ENCODE results near the gene COL26A1.
"Not testable (repeated sequence)": the region's sequence is repeated elsewhere in the genome, so short reads cannot be mapped to it uniquely, and the experiment has no call there.

COL26A1 gene

DNA sequence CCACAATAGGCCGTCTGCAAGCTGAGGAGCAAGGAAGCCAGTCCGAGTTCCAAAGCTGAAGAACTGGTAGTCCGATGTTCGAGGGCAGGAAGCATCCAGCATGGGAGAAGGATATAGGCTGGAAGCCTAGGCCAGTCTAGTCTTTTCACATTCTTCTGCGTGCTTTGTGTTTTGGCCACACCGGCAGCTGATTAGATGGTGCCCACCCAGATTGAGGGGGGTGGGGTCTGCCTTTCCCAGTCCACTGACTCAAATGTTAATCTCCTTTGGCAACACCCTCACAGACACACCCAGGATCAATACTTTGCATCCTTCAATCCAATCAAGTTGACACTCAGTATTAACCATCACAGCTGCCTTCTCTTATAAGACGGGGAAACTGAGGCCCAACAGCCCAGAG is 142.8 kb downstream of the COL26A1 start:
- DNase-seq, result not testable (repeated sequence)

DNA sequence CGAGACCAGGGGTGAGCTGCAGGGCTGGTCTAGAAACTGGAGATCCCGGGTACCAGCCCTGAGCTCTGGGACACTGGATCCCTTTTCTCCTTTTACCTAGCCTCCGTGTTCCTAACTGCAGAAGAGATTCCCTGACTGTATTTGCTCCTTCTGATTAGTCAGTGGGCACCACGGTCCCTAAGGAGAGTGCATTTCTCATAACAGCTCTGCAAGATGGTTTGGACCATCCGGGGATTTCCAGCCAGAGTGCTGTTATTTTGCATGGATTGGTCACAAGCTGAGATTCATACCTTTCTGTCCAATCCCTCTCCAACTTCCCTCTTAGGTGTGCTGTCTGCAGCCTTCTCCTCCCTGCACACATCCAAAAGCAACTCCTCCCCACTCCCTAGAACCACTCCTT is 143.9 kb downstream of the COL26A1 start:
- DNase-seq, result no peak

DNA sequence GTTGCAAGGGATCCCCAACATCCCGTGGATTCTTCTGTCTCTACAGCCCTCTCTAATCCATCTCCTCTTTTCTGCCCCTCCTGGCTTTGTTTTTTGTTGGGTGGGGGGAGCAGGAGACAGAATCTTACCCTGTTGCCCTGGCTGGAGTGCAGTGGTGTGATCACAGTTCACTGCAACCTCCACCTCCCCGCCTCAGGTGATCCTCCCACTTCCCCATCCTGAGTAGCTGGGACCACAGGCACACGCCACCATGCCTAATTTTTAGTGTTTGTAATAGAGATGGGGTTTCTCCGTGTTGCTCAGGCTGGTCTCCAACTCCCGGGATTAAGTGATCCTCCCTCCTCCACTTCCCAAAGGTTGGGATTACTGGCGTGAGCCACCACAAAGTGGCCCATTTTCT is 144.7 kb downstream of the COL26A1 start:
- no peak for DNase-seq

DNA sequence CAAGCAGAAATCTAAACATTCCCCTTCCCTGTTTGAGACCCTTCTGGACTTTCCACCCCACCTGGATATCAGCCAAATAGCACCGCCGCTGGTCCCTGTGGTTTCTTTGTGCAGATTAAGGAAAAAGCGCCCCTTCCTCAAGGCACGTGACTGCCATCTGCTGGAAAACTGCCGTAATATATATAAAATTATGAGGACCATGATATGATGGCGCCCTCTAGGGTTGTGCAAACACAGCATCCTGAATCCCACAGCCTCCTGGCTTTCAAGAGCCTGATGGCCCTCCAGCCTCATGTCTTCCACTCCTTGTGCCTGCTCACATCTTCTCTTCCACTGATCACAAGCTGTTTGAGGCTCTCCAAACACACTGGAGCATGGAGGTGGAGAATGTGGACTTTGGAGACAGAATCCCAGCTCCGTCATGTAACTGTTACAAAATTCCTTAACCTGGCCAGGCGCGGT is 145.1 kb downstream of the COL26A1 start:
- peak; percentile 78 for DNase-seq

DNA sequence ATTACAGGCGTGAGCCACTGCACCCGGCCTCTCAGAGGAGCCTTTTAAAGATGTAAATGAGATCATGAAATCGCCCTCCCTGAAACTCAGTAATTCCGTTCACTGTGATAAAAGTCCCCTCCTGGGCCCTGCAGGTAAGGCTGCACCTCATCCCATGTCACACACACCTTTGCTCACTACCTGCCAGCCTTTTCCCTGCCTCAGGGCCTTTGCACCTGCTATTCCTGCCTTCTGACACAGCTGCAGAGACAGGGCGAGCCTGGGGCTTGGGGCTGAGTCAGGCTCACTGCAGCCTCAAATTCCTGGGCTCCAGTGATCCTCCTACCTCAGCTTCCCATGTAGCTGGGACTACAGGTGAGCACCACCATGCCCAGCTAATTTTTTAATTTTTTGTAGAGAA is 147.6 kb downstream of the COL26A1 start:
- no peak for DNase-seq

DNA sequence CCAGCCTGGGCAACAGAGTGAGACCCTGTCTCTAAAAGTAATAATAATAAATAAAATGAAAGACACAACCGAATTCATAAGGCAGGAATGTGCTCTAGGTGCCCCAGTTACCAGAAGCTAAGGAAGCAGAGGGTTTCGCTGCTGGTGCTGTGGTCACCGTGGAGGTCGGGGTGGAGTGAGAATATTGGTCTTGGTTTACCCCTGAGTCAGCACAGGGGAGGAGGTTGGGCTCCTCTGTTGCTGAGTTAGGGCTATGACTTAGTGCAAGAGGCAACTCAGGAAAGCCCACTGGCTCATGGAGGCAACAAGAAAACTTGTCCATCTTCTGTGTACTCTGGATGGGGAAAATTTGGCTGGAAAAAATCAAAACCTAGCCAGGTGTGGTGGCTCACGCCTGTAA is 149.3 kb downstream of the COL26A1 start:
- DNase-seq, result no peak

DNA sequence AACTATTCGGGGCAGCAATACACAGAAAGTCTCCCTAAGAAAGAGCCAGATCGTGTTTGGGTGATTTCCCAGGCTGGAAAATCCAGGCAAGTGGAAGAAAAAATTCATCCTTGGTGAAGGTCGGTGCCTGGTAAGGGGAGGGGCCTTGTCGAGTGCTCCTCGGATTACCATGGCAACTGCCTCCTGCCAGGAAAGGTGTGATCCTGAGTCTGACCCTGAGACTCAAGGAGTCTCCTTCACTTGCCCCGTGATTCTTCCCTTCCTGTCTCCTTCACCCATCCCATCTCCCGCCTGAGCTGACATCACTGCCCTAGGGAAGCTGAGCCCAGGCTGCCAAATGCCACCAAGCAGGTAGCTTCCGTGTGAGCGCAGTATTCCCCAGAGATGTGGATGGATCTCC is 154.2 kb downstream of the COL26A1 start:
- no peak for DNase-seq

DNA sequence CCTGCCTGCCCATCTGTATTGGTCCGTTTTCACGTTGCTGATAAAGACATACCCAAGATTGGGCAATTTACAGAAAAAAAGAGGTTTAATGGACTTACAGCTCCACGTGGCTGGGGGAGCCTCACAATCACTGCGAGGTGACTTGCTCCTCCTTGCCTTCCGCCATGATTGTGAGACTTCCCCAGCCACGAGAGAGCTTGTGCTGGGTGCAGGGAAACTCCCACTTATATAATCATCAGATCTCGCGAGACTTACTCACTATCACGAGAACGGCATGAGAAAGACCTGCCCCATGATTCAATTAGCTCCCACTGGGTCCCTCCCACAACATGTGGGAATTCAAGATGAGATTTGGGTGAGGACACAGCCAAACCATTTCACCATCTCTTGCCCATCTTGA is 154.6 kb downstream of the COL26A1 start:
- no peak for DNase-seq

DNA sequence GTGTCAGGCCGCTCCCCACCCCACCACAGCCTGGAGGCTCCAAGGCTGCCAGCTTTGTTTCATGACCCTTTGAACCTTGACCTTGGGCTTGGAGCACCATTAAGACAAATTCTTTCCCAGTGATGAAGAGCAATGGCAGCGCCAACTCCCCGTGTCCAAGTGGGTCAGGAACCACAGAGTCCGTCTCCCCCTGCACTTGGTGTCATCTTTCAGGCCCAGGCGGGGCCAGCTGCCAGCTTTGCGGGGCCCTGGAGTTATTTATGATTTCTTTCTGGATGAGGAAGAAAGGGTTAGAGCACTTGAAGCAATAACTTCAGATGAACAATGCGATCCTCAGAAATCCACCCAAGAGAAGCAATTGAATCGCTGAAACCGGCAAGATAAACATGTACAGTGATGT is 155.7 kb downstream of the COL26A1 start:
- DNase-seq, result no peak

DNA sequence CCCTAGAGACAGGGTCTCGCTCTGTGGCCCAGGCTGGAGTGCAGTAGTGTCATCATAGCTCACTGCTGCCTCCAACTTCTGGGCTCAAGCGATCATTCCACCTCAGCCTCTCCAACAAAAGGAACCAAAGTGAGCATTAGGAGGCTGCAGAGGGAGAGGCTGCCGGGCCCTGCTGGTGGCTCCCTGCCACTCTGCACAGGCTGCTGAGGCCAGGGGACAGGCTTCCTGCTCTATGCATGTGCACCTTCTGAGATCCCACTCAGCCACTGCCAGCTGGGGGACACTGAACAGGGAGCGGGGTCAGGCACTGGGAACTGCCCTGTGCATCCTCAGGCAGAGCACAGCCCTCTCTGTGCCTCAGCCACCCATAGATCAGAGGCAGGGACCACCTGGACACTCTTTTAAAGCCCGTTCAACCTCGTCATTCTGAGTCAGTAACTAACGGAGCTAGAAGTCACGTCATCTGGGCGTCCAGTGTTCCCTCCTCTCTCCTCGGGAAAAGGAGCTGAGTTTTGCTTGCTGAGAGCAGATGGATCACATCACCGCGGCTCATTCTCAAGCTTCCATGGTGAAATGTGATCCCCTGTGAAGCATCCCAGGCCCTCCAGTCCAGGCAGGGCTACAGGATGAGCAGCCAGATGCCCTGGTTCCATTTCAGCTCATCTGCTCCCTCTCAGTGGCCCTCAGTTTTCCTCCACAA is 156.8 kb downstream of the COL26A1 start:
- DNase-seq, result no peak

DNA sequence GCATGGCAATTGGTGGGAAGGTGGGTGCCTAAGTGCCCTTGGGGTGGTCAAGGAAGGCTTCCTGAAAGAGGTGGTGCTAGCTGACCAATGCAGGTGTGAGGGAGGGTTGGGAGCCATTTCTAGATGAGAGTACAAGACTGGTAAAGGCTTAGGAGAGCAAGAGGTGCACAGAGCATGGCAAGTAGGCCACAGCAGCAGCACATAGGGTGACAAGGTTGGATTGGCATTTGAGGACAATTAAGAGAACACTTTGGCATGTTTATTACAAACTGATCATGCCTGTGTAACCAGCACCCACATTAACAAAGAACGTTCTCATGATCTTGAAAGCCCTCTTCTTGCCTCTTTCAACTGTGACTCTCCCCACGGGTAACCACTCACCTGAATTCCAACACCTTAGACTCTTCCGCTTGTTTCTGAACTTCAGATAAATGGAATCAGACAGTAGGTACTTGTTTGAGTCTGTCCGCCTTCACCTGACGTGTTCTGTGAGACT is 158.8 kb downstream of the COL26A1 start:
- DNase-seq, result no peak

DNA sequence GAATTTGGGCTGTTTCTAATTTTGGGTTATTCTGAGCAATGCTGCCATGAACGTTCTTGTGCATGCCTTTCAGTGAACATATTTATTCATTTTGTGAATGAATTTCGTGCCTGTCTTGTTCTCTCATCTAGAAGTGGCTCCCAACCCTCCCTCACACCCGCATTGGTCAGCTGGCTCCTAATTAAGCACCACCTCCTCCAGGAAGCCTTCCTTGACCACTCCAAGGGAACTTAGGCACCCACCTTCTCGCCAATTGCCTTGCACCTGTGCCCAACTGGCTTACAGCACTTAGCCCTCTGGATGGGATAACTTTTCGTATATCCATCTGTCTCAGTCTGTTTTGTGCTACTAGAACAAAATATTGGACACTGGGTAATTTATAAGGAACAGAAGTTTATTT is 159.3 kb downstream of the COL26A1 start:
- no peak for DNase-seq

DNA sequence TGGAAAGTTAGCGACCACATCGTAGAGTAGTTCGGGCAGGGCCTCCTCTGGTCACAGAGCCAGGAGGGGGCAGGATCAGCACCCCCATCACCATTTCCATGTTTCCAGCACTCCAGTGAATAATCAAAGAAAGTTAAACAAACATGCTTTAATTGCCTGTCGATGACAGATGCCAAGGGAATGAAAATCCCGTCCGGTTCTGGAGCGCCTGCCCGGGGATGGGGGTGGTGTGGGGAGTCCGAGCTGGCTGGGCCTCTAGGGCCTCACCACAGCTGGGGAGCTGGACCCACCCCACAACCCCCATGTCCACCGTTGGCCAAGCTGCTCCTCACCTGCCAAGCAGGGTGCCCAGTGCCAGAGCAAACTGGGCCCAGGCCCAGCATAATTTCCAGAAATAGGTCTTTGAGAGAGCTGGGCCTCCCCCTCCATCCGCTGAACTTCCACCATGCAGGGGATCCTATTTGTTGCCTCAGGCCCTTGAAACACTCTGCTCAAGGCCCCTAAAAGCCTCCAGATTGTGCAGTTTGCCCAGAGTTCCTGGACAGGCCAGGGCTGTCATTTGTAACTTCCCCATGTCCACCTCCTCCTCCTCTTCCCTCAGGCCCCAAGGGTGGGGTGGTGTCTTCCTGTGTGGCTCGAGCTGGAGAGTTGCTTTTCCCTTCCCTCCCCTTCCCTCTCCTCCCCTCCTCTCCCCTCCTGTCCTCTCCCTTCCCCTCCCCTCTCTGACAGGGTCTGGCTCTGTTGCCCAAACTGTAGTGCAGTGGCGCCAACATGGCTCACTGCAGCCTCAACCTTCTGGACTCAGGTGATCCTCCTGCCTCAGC is 165.4 kb downstream of the COL26A1 start:
- no peak for DNase-seq

DNA sequence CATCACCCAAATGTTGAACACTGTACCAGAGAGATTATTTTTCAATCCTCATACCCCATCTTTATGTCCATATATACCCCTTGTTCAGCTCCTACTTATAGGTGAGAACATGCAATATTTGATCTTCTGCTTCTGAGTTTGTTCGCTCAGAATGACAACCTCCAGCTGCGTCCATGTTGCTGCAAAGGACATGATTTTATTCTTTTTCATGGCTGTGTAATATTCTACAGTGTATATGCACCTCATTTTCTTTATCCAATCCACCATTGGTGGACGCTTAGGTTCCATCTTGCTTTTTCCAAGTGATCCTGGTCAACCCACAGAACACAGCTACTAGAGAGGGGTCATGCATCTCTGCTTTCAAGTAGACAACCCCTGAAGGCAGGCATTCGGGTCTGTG is 166.9 kb downstream of the COL26A1 start:
- no peak for DNase-seq

DNA sequence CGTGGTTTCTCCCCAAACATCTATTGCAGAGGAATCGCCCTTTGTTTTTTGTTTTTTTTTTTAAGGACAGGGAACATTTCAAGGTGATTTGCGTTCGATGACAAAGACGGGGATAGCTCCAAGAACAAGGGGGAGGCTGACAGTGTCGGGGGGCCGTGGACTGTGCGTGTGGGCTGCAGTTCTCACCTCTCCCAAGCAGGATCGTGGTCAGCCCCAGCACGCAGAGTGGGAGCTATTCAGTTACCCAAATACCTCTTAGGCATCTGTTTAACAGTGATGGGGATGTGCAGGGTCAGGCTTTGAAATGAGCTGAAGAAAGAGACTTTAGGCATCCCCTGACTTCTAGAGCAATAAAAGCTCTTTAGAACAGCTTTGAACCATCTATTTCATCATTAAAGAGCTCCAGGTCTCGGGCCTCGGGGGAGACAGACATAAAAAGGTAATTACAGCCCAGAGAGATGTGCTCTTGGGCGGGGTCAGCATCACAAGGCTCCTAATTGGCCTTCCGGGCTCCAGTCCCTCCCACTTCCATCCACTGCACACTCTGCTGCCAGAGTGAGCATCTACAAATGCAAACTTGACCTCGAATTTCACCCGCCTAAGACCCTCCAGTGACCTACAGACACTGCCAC is 169.2 kb downstream of the COL26A1 start:
- no peak for DNase-seq

DNA sequence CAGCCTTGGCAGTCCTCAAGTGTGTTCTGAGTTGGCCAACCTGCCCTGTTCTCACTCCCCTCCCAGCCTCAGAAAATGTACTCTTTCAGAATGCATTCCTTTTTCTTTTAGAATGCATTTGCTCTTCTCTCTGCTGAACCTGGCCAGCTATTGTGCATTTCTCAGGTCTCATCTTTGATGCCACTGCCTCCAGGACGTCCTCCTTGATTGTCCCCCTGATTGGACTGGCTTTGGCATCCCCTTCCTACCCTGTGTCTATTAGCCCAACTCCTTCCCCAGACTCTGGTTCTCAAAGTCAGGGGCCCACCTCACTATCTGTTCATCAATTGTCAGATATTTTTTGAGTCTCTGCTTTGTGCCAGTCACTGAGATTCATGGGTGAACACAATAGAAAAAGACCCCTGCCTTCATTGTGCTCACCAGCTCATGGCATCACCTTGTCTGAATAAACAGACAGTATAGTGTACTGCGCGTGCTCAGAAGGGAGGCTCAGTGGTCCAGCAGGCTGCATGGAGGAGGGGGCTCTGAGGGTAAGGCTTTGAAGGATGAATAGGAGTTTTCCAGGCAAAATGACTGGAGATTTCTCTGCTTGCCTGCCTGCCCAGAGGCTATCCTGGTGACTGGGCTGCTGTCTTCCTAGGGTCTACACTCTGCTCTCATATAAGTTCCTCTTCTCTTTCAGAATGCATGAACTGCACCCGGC is 169.9 kb downstream of the COL26A1 start:
- DNase-seq, result no peak

DNA sequence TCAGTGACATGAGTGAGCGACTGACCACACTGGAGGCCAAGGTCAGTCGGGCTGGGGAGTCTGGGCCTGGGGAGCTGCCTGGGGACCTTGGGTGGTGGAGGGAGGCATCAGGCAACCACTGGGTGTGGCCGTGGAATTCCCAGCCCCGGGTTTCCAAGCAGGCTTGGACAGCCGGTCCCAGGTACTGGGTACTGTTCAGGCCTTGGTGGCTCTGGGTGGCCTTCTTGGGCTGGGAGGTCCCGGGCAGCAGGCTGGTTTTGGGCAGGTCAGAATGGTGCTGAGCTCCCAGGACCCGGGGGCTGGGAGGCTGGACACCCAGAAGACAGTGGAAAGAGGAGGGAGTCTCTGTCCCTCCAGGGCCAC is 170.4 kb downstream of the COL26A1 start:
- no peak for DNase-seq

DNA sequence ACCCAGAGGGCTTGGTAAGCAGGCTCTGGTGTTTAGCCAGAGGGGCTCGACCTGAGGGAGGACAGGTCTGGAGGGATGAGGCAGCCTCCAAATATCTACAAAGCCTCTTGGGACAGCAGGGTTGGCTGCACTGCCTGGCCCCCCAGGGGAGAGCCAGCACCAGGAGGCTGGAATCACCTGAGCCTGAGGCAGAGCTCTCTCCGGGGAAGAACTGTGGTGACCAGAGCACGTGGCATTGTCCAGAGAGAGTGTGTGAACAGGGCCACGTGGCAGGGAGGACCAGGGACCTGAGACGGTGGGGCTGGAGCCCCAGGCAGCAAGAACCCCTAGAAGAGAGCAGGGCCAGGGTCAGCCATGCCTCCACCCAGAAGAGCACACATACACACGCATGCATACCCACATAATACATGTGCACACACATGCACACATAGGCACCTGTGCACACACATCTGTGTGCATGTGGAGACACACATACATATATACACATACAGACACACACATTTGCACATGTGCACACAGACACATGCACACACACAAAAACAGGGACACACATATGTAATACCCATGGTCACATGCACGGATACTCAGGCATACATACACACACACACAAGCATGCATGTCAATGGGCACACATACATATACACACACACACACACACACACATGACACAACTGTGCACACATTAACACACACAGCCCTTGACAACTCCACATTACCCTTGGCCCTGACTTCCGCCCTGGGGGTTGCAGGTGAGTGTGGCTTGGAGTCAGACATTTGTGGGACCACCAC is 171.5 kb downstream of the COL26A1 start:
- DNase-seq, result no peak

DNA sequence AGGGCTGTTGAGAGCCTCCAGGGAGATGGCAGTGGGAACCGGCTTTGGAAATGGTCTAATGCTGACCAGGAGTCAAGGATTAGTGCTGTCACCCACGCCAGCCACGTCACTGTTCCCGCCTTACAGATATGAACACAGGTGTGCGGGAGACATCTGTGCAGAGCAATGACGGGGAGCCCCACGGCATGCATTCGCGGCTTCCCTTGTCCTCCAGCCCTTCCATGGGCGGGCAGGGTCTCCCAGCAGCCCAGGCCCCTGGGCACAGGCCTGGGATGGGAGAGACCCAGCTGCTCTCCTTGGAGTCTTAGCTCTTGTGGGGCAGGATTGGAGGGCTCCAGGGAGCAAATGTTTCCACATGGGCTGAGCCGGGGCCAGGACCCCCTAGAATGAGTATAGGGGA is 172.2 kb downstream of the COL26A1 start:
- DNase-seq, result no peak

DNA sequence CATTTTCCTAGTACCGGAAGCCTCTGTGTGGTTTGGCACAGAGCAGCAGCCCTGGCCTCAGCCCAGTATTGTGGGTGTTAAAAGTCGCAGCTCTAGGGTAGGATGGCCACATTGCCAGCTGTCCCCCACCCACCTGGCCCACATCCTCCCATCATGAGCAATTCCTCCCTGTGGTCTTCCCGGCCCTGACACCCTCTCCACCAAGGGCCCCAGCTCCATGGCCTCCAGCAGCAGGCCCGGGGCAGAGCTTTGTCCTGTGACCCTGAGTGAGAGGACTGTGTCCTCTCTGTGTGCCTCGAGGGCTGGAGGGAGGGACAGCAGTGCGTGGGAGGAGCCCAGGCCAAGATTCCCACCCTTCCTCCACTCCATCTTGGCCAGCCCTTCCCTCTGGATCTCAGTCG is 172.7 kb downstream of the COL26A1 start:
- no peak for DNase-seq

DNA sequence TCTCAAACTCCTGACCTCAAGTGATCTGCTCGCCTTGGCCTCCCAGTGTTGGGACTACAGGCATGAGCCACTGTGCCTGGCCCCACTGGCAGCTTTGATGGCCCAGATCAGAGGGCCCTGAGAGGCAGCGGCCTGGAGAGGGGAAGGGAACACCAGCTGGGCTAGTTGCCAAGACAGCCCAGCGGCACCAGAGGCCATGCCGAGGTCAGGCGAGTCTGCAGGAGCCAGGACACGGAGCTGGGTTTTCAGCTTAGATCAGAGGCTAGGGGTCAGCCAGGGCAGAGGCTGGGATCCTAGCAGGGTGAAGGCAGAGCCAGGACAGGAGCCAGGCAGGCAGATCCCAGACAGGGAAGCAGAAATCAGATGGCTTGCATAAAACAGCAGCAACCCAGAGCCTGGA is 173.6 kb downstream of the COL26A1 start:
- no peak for DNase-seq

DNA sequence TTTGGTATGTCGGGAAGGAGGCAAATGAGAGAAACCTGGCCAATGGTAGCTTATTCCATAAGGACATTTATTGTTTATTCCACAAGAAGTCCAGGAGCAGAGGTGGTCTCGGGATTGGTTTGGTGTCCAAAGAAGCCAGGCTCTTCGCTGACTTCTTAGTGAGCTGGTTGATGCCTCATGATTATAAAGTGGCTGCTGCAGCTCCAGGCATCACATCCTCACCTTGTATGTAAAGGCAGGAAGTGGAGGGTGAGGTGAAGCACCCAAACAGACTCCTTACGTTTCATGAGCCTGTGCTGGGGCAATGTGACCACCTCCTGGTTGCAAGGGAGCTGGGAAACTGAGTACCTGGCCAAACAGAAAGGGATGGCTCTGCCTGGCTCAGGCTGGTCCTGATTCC is 174.0 kb downstream of the COL26A1 start:
- DNase-seq, result no peak

Data from OCI-M1 (cell line).